Measurements from ENCODE around the gene SYTL3.

GRCh38 chr6:158684311-158684710 lies 34.5 kb downstream of the SYTL3 start:
- TF ChIP-seq CTCF (conservative IDR thresholded peaks at IDR 0.05) (no peak), EZH2 (IDR thresholded peaks at IDR 0.05; ENCODE audit: low read depth) (no peak)
